8988T (cell line): ENCODE data around the gene SMC1B.

Experiments
- DNase-seq: peaks from one replicate; pipeline ENCODE4 v3.0.0; 2011

Gene SMC1B

DNA sequence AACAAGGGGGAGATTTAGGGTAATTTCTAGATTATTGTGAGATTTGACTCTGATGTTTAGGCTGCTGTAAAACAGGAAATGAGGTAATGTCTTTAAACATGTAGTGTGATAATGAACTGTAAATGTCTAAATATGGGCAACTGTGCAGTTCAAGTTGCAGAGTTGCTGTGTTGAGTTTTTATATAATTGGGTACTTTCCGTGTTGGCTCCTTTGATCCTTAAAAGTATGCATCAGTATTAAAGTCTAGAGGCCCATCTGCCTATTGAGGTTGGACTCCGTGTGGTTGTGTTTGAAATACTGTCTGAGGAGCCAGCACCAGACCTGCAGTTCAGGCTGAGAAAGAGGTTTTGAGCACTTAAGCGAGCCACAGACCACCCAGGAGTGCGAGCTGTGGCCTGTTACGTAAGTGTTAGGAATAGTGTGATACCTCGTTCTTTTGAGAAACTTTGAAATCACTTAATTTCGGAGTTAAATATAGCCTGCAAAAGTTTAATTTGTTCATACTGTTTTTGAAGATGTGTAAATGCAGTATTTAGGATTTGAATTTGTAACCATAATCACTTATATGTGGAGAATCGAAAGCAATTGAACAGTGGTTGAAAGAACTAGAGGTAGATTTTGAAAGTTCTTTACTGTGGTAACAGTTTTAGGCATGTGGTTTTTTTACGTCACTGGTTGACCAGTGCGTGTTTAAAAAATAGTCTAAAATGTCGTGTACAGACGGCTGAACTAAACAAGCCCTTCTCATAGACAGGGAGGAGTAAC, 94.7 kb downstream of the SMC1B start:
- no peak for DNase-seq

DNA sequence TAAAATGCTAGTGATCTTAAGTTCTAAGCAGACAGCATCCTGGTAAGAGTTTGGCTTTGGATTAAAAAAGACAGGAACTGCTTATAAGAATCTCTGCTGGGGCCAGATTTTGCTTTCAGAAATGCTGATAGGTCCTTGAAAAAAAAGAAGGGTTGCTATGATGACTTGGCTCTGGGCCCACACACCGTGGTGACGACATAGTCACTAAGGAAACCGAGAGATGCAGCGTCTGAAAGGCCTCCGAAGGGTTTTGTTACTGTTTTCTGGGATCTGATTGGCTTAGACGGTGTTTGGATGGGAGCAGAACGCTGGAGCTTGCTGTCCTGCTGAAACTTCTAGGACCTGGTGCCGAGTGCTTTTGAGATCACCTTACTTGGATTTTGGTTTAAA, 95.2 kb downstream of the SMC1B start:
- DNase-seq: no peak

DNA sequence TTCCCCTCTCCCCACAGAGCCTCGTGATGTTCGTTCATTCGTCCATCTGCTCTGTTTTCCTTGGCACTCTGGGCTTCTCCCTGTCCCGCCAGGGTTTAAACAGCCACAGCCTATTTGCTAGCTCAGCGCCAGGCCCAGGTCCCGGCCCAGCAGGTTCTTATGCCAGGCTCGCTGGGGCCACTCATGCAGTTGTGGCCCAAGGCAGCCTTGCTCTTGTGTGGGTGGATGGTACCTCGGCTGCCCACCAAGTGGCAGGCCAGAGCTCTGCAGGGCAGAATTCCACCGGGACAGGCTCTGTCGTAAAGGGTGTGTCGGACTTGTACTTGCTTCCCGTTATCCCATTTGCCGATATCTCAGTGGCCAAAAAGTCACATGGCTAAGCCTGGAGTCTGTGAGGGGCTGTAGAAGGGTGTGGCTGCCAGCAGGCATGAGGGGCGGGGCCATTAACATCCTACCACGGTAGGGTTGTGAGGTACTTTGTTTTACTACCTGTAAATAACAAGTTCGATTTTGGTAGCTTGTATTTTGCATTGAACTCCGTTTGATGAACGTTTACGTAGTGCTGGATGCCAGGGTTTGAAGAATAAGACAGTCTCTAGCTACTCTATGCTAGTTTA, 95.7 kb downstream of the SMC1B start:
- no peak for DNase-seq

DNA sequence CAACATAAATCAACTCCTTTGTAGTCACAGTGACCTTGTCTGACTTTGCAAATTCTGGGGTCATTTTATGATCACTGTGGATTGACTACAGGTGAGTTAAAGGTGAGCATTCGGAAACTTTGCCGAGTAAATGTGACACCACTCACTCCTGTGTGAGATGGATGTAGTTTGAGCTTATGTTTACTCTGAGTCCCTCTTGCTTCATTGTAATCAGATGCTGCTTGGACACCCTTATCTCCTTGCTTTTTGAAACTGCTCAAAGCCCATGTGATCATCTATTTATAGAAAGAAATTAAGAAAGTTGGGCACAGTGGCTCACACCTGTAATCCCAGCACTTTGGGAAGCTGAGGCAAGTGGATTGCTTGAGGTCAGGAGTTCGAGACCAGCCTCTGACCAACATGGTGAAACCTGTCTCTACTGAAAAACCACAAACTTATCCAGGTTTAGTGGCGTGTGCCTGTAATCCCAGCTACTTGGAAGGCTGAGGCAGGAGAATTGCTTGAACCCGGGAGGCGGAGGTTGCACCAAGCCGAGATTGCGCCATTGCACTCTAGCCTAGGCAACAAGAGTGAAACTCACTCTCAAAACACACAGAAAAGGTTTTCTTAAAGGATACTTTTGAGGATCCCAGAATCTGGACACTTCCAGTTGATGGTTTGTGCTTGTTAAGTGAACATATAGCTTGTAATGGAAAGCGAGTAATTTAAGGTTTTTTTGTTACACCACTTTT, 96.4 kb downstream of the SMC1B start:
- DNase-seq: no peak

DNA sequence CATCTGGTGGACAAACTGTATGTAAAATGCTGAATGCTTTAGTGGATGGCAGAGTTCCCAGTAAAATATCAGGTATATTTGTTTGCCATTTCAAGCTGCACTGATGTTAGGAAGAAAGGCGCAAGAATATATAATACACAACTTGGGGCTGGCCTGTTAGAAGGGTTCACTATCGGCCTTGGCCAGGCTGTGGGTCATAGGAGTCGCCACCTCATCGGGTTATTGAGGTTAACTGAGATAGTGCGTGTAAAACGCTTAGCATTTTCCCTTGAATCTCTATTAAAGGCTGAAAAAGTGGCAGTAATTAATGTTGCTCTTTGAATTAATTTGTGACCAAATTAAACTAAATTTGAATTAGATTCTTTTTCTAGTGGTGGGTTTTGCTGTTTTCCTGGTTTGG, 98.6 kb downstream of the SMC1B start:
- DNase-seq: no peak

DNA sequence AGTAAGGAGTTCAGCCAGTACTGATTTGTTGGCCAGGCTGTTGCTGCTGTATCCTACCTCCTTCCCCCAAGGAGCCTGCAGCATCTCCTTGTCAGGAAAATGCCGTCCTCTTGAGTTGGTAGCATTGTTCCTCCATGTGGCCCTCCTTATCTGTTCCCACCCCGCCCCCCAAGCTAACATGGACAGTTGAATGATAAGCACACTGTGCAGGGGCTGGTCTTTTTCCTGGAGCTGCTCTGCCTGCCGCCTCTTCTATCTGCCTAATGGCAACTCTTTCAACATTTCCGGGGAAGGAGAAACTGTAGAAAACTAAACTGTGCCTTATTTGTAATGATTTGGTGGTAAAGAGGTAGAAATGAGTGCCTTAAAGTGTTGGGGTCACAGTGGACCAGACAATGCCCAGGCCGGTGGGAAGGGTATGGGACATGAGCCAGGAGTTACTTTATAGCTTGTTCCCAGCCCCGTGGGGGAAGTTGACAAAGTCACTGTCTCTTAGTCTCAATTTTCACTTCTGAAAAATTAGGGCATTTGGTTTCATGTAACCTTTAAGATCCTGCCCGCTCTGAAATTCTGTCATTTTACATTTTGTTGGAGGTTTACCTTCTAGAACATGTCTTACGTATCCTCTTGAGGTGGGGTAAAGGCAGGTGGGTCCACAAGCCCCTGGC, 99.2 kb downstream of the SMC1B start:
- DNase-seq: no peak

DNA sequence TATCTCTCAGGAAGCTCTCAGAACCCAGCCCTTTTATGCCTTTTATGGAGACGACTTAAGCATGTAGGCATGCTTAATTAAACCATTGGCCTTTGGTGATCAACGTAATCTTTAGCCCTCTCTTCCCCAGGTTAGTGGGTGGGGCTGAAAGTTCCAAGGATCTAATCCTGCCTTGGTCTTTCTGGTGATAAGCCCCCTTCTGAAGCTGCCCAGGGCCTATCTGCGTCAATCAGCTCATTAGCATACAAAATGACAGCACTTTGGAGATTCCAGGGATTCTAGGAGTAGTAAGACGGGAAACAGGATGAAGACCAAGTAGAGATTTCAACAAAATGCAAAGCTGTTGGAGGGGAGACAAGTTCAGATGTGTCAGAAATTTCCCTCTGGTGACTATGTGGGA, 100.5 kb downstream of the SMC1B start:
- no peak for DNase-seq

DNA sequence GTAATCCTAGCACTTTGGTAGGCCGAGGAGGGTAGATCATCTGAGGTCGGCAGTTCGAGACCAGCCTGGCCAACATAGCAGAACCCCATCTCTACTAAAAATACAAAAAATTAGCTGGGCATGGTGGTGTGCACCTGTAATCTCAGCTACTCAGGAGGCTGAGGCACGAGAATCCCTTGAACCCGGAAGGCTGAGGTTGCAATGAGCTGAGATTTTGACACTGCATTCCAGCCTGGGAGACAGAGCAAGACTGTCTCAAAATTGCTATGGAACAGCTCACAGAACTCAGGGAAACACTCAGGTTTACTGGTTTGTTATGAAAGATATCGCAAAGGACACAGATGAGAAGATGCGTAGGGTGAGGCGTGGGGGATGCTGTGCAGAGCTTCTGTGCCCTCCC, 101.0 kb downstream of the SMC1B start:
- DNase-seq: no peak

DNA sequence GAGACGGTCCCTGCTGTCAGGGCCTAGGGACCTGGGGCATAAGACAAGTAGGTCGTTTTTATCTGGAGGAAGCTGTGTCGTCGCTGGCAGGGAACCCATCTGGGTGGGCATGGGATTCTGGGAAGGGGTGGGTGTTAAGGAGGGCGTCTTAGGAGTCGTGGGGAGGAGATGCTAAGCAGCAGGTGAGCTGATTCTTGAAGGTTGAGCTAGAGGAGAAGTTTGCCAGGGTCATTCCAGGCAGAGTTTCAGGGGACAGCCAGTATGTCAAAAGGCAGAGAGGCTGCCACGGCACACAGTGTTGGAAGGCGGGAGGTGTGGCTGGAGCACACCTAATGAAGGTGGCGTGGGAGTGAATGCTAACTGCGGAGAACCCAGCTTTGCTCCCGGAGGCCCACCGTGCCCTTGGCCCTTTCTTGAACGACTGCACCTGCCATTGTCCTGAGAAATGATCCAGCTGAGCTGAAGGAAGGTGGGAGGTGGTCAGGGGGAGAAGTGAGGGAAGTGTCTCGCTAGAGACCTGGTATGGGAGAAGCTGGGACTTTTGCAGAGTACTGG, 102.3 kb downstream of the SMC1B start:
- DNase-seq: no peak

DNA sequence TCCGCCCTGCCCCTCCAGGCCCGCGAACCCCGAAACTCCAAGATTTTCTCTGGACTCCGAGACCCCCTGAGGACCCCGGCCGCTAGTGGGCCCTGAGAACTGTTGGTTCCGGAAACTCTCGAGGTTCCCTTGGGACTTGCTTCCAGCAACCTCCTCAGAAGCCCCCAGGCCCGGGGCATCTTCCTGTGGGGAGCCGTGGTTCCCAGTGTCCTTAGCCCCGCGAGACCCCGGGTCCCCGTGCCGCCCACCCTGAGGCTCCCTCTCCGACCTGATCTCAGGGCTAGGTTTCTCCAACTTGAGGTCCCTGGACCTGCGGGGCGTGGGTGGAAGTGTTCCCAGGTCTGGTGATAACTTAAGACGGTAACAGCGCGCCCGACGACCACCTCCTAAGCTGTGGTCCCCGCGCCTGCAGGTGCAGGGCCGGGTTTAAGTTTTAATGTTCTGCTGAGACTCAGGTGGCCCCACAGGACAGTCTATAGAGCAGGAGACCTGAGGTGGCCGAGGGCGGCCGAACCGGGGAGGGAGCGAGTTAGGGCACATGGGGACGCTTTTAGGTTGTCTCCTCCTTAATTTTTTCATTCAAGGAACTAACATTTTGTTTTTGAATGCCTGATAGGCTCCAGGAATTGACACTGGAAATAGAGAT, 102.9 kb downstream of the SMC1B start:
- DNase-seq: no peak

DNA sequence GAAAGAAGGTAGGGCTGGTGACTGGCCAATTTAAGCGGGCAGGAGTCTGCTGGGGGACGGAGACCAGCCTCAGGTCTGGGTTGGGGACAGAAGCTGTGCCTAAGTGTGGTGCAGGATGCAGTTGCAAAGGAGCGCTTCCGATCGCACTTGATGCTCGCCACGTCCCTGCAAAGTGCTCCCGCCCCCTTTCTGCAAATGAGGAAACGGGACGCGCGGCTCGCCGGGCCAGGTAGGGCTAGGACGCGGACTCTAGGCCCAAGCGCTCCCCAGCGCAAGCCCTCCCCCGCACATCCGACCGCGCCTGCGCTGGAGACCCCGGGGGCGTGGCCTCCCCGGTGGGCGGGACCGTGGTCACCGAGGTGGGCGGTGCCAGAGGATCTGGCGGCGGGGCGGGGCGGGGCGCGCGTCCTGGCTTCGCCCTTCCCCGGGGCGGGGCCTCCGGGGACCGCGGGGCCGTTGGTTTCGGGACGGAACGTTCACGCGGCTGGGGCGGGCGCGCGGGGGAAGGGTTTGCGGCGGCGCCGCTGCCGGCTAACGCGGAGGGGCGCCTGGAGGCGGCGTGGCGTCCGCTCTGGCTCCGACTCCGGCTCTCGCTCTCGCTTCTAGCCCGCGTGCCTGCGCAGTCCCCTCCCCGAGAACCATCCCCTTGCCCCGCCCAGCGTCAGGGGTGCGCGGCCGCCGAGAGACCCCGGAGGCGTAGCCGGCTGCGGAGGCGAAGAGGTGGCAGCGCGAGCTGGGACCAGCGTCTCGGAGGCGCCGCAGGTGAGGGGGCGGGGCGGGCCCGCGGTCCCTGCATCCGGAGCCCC, 103.8 kb downstream of the SMC1B start, which contains the start of gene FAM118A:
TSS of gene FAM118A (plus strand) at position 513 of the 806 bp plus-strand sequence. CDS start 12,446 bp downstream, outside the sequence.
- DNase-seq: peak; percentile 85

DNA sequence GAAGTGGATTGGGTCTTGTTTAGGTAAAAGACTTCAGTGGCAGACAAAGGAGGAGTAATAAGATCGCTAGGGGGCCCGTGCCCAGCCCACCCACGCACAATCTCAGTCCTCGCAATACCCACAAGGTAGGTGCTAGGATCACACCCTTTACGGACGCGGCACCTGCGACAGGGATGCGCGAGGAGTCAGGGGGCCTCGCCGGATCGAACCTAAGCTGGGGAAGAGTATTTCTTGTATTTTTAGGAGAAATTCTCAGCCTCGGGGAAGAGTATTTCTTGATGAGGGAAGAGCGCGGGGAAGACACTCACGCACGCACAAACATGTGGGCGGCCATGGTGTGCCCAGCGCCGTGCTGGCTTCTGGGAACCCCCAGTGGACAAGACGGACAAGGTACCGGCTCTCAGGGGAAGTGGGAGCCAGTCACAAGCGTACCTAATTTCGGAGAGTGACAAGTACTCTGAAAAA, 104.4 kb downstream of the SMC1B start:
- DNase-seq: no peak

DNA sequence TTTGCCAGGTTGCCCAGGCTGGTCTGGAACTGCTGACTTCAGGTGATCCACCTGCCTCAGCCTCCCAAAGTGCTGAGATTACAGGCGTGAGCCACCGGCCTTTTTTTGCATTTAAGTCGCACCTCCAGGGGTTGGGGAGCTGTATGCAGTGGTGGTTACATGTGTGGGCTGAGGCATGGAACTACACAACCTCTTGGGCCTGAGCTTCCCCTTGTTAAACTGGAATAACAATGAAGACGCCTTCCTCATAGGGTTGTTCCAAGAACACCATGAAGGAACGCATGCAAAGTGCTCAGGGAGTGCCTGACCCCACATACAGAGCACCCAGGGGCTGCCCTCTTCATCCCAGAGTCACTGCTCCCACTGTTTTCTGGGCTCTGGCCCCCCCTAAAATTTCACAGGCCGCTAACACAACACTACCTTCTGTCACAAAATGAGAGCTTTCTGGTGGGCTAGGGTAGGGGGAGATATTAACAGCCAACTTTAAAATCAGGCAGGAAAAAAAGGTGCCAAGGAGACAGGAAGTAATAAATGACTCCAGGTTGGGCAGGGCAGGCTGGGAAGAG, 104.9 kb downstream of the SMC1B start:
- no peak for DNase-seq

DNA sequence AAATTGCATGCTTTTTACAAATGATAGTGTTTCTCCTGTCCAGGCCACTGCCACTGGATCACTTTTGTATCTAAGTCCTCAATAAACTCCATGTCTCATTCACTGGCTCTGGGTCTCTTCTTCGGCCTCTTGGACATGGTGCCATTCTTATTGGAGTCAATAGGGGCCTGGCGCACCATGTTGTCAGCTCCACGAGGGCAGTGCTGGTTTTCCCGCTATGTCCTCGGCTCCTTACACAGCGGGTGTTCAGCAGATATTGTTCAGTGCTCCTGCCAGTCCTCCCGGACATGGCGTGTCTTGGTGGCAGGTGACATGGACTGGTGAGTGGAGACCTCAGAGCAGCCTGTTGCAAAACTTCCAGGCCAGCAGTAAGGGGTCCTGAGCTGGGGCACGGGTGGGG, 107.3 kb downstream of the SMC1B start:
- DNase-seq: no peak

DNA sequence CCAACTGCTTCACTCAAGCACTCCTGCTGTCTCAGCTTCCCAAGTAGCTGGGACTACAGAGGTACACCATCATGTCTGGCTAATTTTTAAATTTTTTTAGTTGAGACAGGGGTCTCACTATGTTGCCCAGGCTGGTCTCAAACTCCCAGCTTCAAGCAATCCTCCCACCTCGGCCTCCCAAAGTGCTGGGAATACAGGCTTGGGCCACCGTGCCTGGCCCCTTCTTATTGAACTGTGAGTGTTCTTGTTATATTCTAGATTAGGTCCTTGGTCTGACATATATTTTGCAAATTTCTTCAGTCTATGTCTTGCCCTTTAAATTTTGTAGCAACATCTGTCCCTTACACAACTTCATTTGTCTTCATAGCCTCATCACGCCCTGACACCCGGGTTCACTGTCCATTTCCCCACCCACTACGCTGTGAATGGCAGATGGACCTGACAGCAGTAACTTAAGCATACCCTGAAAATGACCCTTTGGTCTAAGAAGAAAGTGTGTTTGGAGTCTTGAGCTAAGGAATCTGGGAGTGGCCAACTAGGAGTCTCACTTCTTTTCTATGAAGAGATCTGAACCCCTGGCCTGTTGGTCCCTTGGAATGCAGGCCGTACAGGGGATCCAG, 107.8 kb downstream of the SMC1B start:
- no peak for DNase-seq

DNA sequence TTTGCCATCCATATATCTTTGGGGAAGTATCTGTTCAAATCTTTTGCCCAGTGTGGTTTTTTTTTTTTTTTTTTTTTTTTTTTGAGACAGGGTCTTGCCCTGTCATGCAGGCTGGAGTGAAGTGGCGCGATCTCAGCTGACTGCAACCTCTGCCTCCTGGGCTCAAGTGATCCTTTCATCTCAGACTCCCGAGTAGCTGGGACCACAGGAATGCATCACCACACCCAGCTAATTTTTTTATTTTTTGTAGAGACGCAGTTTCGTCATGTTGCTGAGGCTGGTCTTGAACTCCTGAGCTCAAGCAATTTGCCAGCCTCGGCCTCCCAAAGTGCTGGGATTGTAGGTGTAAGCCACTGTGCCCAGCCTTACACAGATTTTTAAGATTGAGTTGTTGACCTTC, 108.4 kb downstream of the SMC1B start:
- no peak for DNase-seq

DNA sequence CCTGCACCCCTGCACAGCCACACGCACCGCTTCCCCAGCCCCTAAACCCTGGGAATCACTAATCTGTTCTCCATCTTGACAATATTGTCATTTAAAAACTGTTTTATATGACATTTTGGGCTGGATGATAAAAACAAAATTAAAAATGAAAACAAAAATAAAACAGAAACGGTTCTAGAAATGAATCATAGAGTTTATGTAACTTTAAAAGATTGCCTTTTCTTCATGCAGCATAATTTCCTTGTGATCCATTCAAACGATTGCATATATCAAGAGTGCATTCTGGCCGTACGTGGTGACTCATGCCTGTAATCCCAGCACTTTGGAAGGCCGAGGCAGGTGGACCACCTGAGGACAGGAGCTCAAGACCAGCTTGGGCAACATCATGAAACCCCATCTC, 110.2 kb downstream of the SMC1B start:
- DNase-seq: no peak

DNA sequence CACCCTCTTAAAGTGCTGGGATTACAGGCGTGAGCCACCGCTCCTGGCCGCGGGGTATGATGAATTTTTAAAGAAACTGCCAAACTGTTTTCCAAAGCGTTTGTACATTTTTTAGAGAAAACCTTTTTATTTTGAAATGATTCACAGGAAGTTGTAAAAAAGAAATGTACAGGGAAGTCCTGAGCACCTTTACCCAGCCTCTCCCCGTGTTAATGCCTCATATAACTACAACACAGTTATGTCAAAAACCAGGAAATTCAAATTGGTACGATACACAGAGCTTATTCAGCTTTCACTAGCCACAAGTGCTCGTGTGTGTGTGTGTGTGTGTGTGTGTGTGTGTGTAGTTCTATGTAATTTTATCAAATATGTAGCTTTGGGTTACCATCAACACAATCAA, 110.6 kb downstream of the SMC1B start:
- no peak for DNase-seq

DNA sequence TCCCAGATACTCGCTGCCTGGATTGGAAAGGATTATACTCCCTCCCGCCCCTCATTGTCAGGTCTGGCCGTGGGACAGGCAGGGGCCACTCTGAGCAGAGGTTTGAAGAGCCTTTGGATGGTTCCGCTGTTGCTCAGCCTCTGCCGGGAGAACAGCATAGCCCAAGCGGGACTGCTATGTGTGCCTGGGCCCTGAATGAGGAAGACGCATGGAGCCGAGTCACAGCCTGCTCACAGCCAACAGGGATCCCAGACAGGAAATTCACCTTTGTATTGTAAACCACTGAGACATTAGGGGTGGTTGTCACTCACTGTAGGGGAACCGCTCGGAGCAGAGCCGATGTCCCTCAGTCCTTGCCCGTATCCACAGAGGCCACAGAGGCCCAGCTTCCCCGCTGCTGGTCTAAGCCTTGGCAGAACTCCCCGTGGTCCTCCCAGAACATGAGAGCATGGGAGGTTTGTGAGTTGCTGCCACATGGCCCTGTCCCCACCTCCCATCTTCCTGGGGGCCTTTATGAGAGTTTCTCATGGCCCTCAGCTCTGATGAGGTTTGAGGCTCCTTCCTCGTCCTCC, 114.4 kb downstream of the SMC1B start:
- no peak for DNase-seq

DNA sequence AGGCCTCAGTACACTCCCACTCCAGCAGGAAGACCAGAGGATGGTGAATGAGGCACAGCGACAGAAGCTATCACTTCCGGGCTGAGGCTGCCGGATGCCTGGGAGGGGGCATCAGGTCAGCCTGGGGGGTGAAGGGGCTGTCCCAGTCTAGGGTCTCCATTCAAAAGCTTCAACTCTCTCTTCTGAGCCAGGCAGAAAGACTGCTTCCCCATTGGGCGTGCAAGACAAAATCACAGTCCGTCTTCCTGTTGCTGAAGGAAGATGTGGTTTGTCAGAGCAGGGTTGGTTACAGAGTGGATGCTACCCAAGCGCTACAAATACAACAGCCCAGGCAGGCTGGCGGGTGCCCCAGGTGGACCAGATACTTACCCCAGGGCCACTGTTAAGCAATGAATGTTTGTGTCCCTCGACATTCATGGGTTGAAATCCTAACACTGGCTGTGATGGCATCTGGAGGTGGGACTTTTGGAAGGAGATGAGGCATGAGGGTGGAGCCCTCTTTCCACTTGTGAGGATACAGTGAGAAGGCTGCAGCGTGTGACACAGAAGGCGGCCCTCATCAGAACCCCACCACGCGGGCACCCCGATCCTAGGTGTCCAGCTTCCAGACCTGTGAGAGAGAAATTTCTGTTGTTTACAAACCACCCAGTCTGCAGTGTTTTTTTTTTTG, 116.6 kb downstream of the SMC1B start:
- DNase-seq: no peak
